Measurements from ENCODE around the gene MAGT1. TPM values are rescaled to one million over a fixed set of nuclear protein-coding genes. Genes with fewer than 3 reads are reported as not detected.

The MAGT1 gene
- total RNA-seq, 2 experiments from 2014 or later, result 40.5 to 44.7 TPM

- CTCF ChIA-PET, result no interaction called here
- no peak overlapping the region for H3K27ac Mint-ChIP-seq
Observed at GRCh38 chrX:77820091-77820727, 75.0 kb downstream of the MAGT1 start.

GRCh38 chrX:77814210-77814609, 81.0 kb downstream of the MAGT1 start:
- H3K36me3 Mint-ChIP-seq, result no peaks in the 10 kb centered on the region
- peaks cover 4% of the 10 kb centered on the region for H3K4me1 Mint-ChIP-seq (ENCODE audit: low read depth)
- H3K27me3 Mint-ChIP-seq, result no peaks in the 10 kb centered on the region
- H3K27ac Mint-ChIP-seq, result no peak overlapping the region
- CTCF ChIA-PET, result no interaction called here
- POLR2A ChIA-PET, result no interaction called here
- intact Hi-C loops (cut with micrococcal nuclease), result no loop called here
- no peak overlapping the region for H3K4me3 Mint-ChIP-seq
- DNase-seq, result no peak
- peaks cover 4% of the 10 kb centered on the region for H3K9me3 Mint-ChIP-seq

More at GRCh38 chrX:77820091-77820727, 75.0 kb downstream of the MAGT1 start:
- POLR2A ChIA-PET, result no interaction called here
- intact Hi-C loops (cut with micrococcal nuclease), result no loop called here
- Mint-ChIP-seq H3K36me3 (peaks cover 12% of the 10 kb centered on the region), H3K4me1 (ENCODE audit: low read depth) (peaks cover 7% of the 10 kb centered on the region), H3K27me3 (no peaks in the 10 kb centered on the region), H3K4me3 (no peak overlapping the region), H3K9me3 (peaks cover 12% of the 10 kb centered on the region)
- DNase-seq, result no peak

- no peaks in the 10 kb centered on the region for H3K27me3 Mint-ChIP-seq
- no peak overlapping the region for H3K27ac Mint-ChIP-seq
- intact Hi-C loops (cut with micrococcal nuclease), result no loop called here
- no peak for DNase-seq
- CTCF ChIA-PET, result no interaction called here
- H3K9me3 Mint-ChIP-seq, result peaks cover 6% of the 10 kb centered on the region
- H3K4me1 Mint-ChIP-seq (ENCODE audit: low read depth), result no peaks in the 10 kb centered on the region
- no peak overlapping the region for H3K4me3 Mint-ChIP-seq
- POLR2A ChIA-PET, result no interaction called here
- H3K36me3 Mint-ChIP-seq, result no peaks in the 10 kb centered on the region
Observed at GRCh38 chrX:77802201-77802600, 93.0 kb downstream of the MAGT1 start.

- intact Hi-C loops (cut with micrococcal nuclease), result no loop called here
- POLR2A ChIA-PET, result no interaction called here
- H3K4me1 Mint-ChIP-seq (ENCODE audit: low read depth), result no peaks in the 10 kb centered on the region
- H3K4me3 Mint-ChIP-seq, result no peak overlapping the region
- H3K27ac Mint-ChIP-seq, result no peak overlapping the region
- CTCF ChIA-PET, result no interaction called here
- no peaks in the 10 kb centered on the region for H3K27me3 Mint-ChIP-seq
- no peaks in the 10 kb centered on the region for H3K36me3 Mint-ChIP-seq
- DNase-seq, result no peak
- H3K9me3 Mint-ChIP-seq, result no peaks in the 10 kb centered on the region
Observed at GRCh38 chrX:77795124-77795523, 100.1 kb downstream of the MAGT1 start.

- DNase-seq, result no peak
- no peaks in the 10 kb centered on the region for H3K36me3 Mint-ChIP-seq
- no peaks in the 10 kb centered on the region for H3K27me3 Mint-ChIP-seq
- H3K9me3 Mint-ChIP-seq, result no peaks in the 10 kb centered on the region
- CTCF ChIA-PET, result no interaction called here
- intact Hi-C loops (cut with micrococcal nuclease), result no loop called here
- no peak overlapping the region for H3K4me3 Mint-ChIP-seq
- POLR2A ChIA-PET, result no interaction called here
- H3K27ac Mint-ChIP-seq, result no peak overlapping the region
- no peaks in the 10 kb centered on the region for H3K4me1 Mint-ChIP-seq (ENCODE audit: low read depth)
Observed at GRCh38 chrX:77793946-77794345, 101.3 kb downstream of the MAGT1 start.

- intact Hi-C loops (cut with micrococcal nuclease), result loop anchor here (1.0 to 10.0 kb wide), 4 partner anchors 106 to 174 kb away; partner anchors contain the start of gene COX7B
- peak overlapping the region; percentile 76 for H3K4me3 Mint-ChIP-seq
- peaks cover 2% of the 10 kb centered on the region for H3K27me3 Mint-ChIP-seq
- H3K9me3 Mint-ChIP-seq, result no peaks in the 10 kb centered on the region
- ChIA-PET POLR2A (no interaction called here), CTCF (interaction anchor here (2.0 kb wide), 1 partner anchor 111 kb away, joined by 5 read pairs; the partner anchor contains the start of gene COX7B)
- peak overlapping the region; percentile 74 for H3K27ac Mint-ChIP-seq
- peaks cover 13% of the 10 kb centered on the region for H3K4me1 Mint-ChIP-seq (ENCODE audit: low read depth)
- peak; percentile 11 for DNase-seq
- peaks cover 2% of the 10 kb centered on the region for H3K36me3 Mint-ChIP-seq
Observed at GRCh38 chrX:77788050-77788449, 107.2 kb downstream of the MAGT1 start.

GRCh38 chrX:77786365-77786680, 108.9 kb downstream of the MAGT1 start:
- no peak for DNase-seq
- H3K36me3 Mint-ChIP-seq, result peaks cover 2% of the 10 kb centered on the region
- intact Hi-C loops (cut with micrococcal nuclease), result loop anchor here (1.0 to 10.0 kb wide), 4 partner anchors 104 to 176 kb away; partner anchors contain the start of gene MAGT1
- H3K27me3 Mint-ChIP-seq, result peaks cover 2% of the 10 kb centered on the region
- peak overlapping the region; percentile 99 for H3K4me3 Mint-ChIP-seq
- peaks cover 17% of the 10 kb centered on the region for H3K4me1 Mint-ChIP-seq (ENCODE audit: low read depth)
- POLR2A ChIA-PET, result no interaction called here
- CTCF ChIA-PET, result no interaction called here
- peak overlapping the region; percentile 100 for H3K27ac Mint-ChIP-seq
- H3K9me3 Mint-ChIP-seq, result no peaks in the 10 kb centered on the region

- peaks cover 17% of the 10 kb centered on the region for H3K4me1 Mint-ChIP-seq (ENCODE audit: low read depth)
- POLR2A ChIA-PET, result no interaction called here
- intact Hi-C loops (cut with micrococcal nuclease), result loop anchor here (1.0 to 10.0 kb wide), 4 partner anchors 103 to 177 kb away; partner anchors contain the start of gene MAGT1
Observed at GRCh38 chrX:77785486-77786364, 109.5 kb downstream of the MAGT1 start, which contains the start of gene ATRX. TSS of gene ATRX (minus strand) at chrX:77786216. CDS start at chrX:77786001, 215 bp downstream.

GRCh38 chrX:77779695-77780094, 115.5 kb downstream of the MAGT1 start:
- CTCF ChIA-PET, result no interaction called here
- Mint-ChIP-seq H3K36me3 (no peaks in the 10 kb centered on the region), H3K27me3 (no peaks in the 10 kb centered on the region), H3K4me1 (ENCODE audit: low read depth) (peaks cover 31% of the 10 kb centered on the region), H3K4me3 (no peak overlapping the region), H3K27ac (no peak overlapping the region), H3K9me3 (peaks cover 3% of the 10 kb centered on the region)
- DNase-seq, result no peak
- POLR2A ChIA-PET, result no interaction called here
- intact Hi-C loops (cut with micrococcal nuclease), result loop anchor here (10.0 kb wide), 2 partner anchors 55 to 145 kb away; no protein-coding TSS in a partner anchor

More at GRCh38 chrX:77785486-77786364, 109.5 kb downstream of the MAGT1 start, which contains the start of gene ATRX:
- Mint-ChIP-seq H3K9me3 (no peaks in the 10 kb centered on the region), H3K27ac (peak within 1 kb of the TSS; percentile 100), H3K36me3 (peaks cover 2% of the 10 kb centered on the region), H3K4me3 (peak within 1 kb of the TSS; percentile 99), H3K27me3 (peaks cover 2% of the 10 kb centered on the region)
- CTCF ChIA-PET, result no interaction called here
- DNase-seq, result peak; percentile 82

GRCh38 chrX:77776659-77777058, 118.6 kb downstream of the MAGT1 start:
- Mint-ChIP-seq H3K9me3 (peaks cover 3% of the 10 kb centered on the region), H3K27ac (no peak overlapping the region)
- CTCF ChIA-PET, result interaction anchor here (0.5 kb wide), 1 partner anchor 62 kb away, joined by 3 read pairs; no protein-coding TSS in a partner anchor

More at GRCh38 chrX:77776659-77777058, 118.6 kb downstream of the MAGT1 start:
- intact Hi-C loops (cut with micrococcal nuclease), result loop anchor here (10.0 kb wide), 1 partner anchor 58 kb away; no protein-coding TSS in a partner anchor
- Mint-ChIP-seq H3K36me3 (no peaks in the 10 kb centered on the region), H3K27me3 (no peaks in the 10 kb centered on the region), H3K4me3 (no peak overlapping the region), H3K4me1 (ENCODE audit: low read depth) (peaks cover 22% of the 10 kb centered on the region)
- POLR2A ChIA-PET, result no interaction called here
- DNase-seq, result no peak

Measured in activated CD4-positive, alpha-beta memory T cell treated with anti-CD3 and anti-CD28 coated beads for 36 hours (primary cell).